GM23338 (cell line): Measurements from ENCODE around the gene SPI1. TPM values are rescaled to one million over a fixed set of nuclear protein-coding genes. Genes with fewer than 3 reads are reported as not detected.

Source experiments
- ATAC-seq: fragments of 200-7000 bp; cut with Tn5 transposase; 3 replicates; pipeline ENCODE4 v1.9.1; 2020
- DNase-seq: peaks from one replicate; pipeline ENCODE4 v3.0.0-alpha.2; 2015; ENCODE audit warnings: low spot score
- H2AFZ ChIP-seq: fragments of 200-600 bp; sonication (generic); 2 replicates; pipeline ENCODE4 v1.8.0; 2016; ENCODE audit warnings: antibody characterized with exemption, mild to moderate bottlenecking, moderate library complexity
- H3F3A ChIP-seq: fragments of 200-600 bp; sonication (generic); replicated peaks from 2 replicates; pipeline ENCODE4 v1.8.0; 2017; ENCODE audit warnings: antibody characterized with exemption, mixed run types, low read depth
- H3K27ac ChIP-seq: fragments of 200-600 bp; sonication (generic); 2 replicates; pipeline ENCODE4 v1.6.1; 2016; ENCODE audit warnings: low read depth
- H3K27me3 ChIP-seq: fragments of 200-600 bp; sonication (generic); 2 replicates; pipeline ENCODE4 v1.8.0; 2016; ENCODE audit warnings: mild to moderate bottlenecking, mixed run types, moderate library complexity; ENCODE audit not compliant: insufficient read depth
- H3K36me3 ChIP-seq: fragments of 200-600 bp; sonication (generic); 2 replicates; pipeline ENCODE4 v1.8.0; 2016; ENCODE audit warnings: mild to moderate bottlenecking; ENCODE audit not compliant: insufficient read depth
- H3K4me1 ChIP-seq: fragments of 200-600 bp; sonication (generic); 2 replicates; pipeline ENCODE4 v1.8.0; 2016; ENCODE audit warnings: mild to moderate bottlenecking, moderate library complexity; ENCODE audit not compliant: insufficient read depth
- H3K4me2 ChIP-seq: fragments of 200-600 bp; sonication (generic); 2 replicates; pipeline ENCODE4 v1.7.1; 2017; ENCODE audit warnings: mixed run types
- H3K4me3 ChIP-seq: fragments of 200-600 bp; sonication (generic); 2 replicates; pipeline ENCODE4 v1.6.1; 2016; ENCODE audit warnings: mixed run types
- H3K79me2 ChIP-seq: fragments of 200-600 bp; sonication (generic); replicated peaks from 2 replicates; pipeline ENCODE4 v1.8.0; 2017; ENCODE audit warnings: mild to moderate bottlenecking; ENCODE audit not compliant: insufficient read depth
- H3K9me2 ChIP-seq: fragments of 200-600 bp; sonication (generic); 2 replicates; pipeline ENCODE4 v1.8.0; 2017; ENCODE audit not compliant: insufficient read depth
- H4K20me1 ChIP-seq: fragments of 200-600 bp; sonication (generic); replicated peaks from 2 replicates; pipeline ENCODE4 v1.8.0; 2017; ENCODE audit warnings: mild to moderate bottlenecking; ENCODE audit not compliant: insufficient read depth
- H3K27ac Mint-ChIP-seq: 2 replicates; pipeline ENCODE4 v1.8.0; 2020; ENCODE audit warnings: inconsistent platforms, mild to moderate bottlenecking, moderate library complexity, mixed read lengths
- H3K27me3 Mint-ChIP-seq: 3 replicates; pipeline ENCODE4 v1.8.0; 2022; ENCODE audit warnings: low read depth, mild to moderate bottlenecking, moderate library complexity, mixed read lengths, inconsistent platforms; ENCODE audit not compliant: insufficient read depth, poor library complexity
- H3K36me3 Mint-ChIP-seq: 3 replicates; pipeline ENCODE4 v1.8.0; 2021; ENCODE audit warnings: low read depth, mild to moderate bottlenecking, inconsistent platforms, moderate library complexity, mixed read lengths
- H3K4me1 Mint-ChIP-seq: 3 replicates; pipeline ENCODE4 v1.8.0; 2020; ENCODE audit warnings: mild to moderate bottlenecking, inconsistent platforms, mixed read lengths
- H3K4me3 Mint-ChIP-seq: 3 replicates; pipeline ENCODE4 v1.8.0; 2021; ENCODE audit warnings: moderate library complexity, mild to moderate bottlenecking, inconsistent platforms, mixed read lengths
- H3K9me3 Mint-ChIP-seq: 3 replicates; pipeline ENCODE4 v1.8.0; 2020; ENCODE audit warnings: moderate library complexity, mild to moderate bottlenecking, inconsistent platforms, mixed read lengths
- EZH2 ChIP-seq: fragments of 200-600 bp; sonication (generic); IDR thresholded peaks from one replicate; pipeline ENCODE4 v1.8.0; 2017; ENCODE audit warnings: antibody characterized with exemption, mild to moderate bottlenecking, low read depth; ENCODE audit not compliant: unreplicated experiment
- NANOG ChIP-seq: IDR thresholded peaks from 2 replicates; pipeline ENCODE4 v1.6.1; 2016; ENCODE audit warnings: antibody characterized with exemption, borderline replicate concordance
- POLR2AphosphoS5 ChIP-seq: IDR thresholded peaks from 2 replicates; pipeline ENCODE4 v1.6.1; 2016; ENCODE audit warnings: antibody characterized with exemption, low read depth
- REST ChIP-seq: IDR thresholded peaks from one replicate; pipeline ENCODE4 v1.6.1; 2018; ENCODE audit warnings: antibody characterized with exemption; ENCODE audit not compliant: unreplicated experiment
- ZNF114 ChIP-seq: fragments of 250-450 bp; sonication (Bioruptor Pico); IDR thresholded peaks from 2 replicates; pipeline ENCODE4 v1.5.0; 2020; ENCODE audit warnings: mild to moderate bottlenecking, moderate library complexity
- ZNF462 ChIP-seq: fragments of 250-450 bp; sonication (Bioruptor Pico); IDR thresholded peaks from 2 replicates; pipeline ENCODE4 v1.5.0; 2020; ENCODE audit warnings: mild to moderate bottlenecking, moderate library complexity
- polyA plus RNA-seq: library from polyadenylated mRNA; unstranded; fragments of >200 nt; fragmentation: Nextera tagmentation; extraction: Ambion mirVana; gene quantifications from 2 replicates; pipeline ENCODE4 v1.2.1, GENCODE V29; 2016
- total RNA-seq: library from RNA; depleted of rRNA; stranded (reverse); fragments of >200 nt; shearing (Covaris generic); gene quantifications from 2 replicates; pipeline ENCODE4 v1.2.3, GENCODE V29; 2014
- TF ChIP-seq, protein P1 (sequence below), 2 experiments: fragments of 200-600 bp in 1 of 2; sonication (generic) in 1 of 2; conservative IDR thresholded peaks; 2 replicates each; pipeline versions ENCODE4 v1.5.1 to v1.6.1; 2016 to 2017; ENCODE audit warnings: antibody characterized with exemption in 2 of 2, low read depth in 2 of 2, mild to moderate bottlenecking in 2 of 2, moderate library complexity in 1 of 2
- TF ChIP-seq, protein P2 (sequence below): IDR thresholded peaks from 2 replicates; pipeline ENCODE4 v1.6.1; 2016; ENCODE audit warnings: antibody characterized with exemption

The SPI1 gene
- total and polyA plus RNA-seq, 2 experiments from 2014 or later, result 0.23 TPM; not detected in 1

DNA sequence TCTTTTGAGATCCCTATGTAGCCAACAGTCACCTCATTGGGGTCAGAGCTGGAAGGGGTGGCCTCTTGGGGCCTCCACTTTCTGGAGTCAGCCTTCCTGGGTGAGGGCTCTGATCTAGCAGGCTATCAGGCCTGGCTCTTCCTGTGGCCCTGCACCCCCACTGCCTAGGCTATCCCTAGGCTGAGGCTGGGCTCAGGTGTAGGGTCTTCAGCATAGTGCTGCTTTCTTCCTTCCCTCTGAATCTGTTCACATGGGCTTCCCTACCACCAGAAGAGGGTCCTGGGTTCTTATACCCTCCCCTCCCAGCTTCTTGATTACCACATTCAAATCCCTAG, 456 bp upstream of the SPI1 start (continued):
- TF ChIP-seq REST, result no peak
- no peak for TF ChIP-seq POLR2AphosphoS5

DNA sequence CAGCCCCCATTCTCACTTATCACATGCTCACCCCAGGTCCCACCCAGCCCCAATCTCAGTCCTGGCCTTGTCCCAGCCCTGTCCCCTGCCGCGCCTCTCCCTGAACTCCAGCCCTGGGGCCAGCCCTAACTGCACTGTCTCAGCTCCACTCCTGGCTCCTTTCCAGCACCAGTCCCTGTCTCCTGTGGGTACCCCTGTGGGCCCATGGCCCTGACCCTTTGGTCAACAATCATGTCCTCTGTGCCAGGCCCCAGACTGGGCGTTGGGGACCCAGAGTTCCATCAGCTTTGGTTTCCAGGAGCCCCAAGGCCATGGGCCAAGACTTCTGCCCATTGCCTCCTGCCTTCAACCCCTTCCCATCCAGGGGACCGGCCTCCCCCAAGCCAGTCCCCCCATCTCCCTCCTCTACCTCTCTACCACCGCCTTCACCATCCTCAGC, 757 bp downstream of the SPI1 start:
- 0 out of 2 replicates have a peak, but pooled peaks cover 2% of the 10 kb centered on the region for H3K9me2 ChIP-seq
- H4K20me1 ChIP-seq, result no peaks in the 10 kb centered on the region
- H2AFZ ChIP-seq, result no peak overlapping the region
- Mint-ChIP-seq H3K36me3 (no peaks in the 10 kb centered on the region), H3K9me3 (no peaks in the 10 kb centered on the region; the same call in 2 of the 3 replicates), H3K27ac (no peak overlapping the region), H3K4me1 (peaks cover 3% of the 10 kb centered on the region; the same call in 2 of the 3 replicates), H3K27me3 (peaks cover 2% of the 10 kb centered on the region), H3K4me3 (no peak overlapping the region)
- H3K4me1 ChIP-seq, result no peaks in the 10 kb centered on the region; the same call in 1 of the 2 replicates
- no peaks in the 10 kb centered on the region for H3F3A ChIP-seq
- no peaks in the 10 kb centered on the region for H3K36me3 ChIP-seq
- H3K4me2 ChIP-seq, result no peak overlapping the region
- DNase-seq, result no peak
- H3K27ac ChIP-seq, result no peak overlapping the region
- ATAC-seq, result no peak
- H3K4me3 ChIP-seq, result no peak overlapping the region
- no peaks in the 10 kb centered on the region for H3K79me2 ChIP-seq
- H3K27me3 ChIP-seq, result no peaks in the 10 kb centered on the region
- TF ChIP-seq, protein P1, sequence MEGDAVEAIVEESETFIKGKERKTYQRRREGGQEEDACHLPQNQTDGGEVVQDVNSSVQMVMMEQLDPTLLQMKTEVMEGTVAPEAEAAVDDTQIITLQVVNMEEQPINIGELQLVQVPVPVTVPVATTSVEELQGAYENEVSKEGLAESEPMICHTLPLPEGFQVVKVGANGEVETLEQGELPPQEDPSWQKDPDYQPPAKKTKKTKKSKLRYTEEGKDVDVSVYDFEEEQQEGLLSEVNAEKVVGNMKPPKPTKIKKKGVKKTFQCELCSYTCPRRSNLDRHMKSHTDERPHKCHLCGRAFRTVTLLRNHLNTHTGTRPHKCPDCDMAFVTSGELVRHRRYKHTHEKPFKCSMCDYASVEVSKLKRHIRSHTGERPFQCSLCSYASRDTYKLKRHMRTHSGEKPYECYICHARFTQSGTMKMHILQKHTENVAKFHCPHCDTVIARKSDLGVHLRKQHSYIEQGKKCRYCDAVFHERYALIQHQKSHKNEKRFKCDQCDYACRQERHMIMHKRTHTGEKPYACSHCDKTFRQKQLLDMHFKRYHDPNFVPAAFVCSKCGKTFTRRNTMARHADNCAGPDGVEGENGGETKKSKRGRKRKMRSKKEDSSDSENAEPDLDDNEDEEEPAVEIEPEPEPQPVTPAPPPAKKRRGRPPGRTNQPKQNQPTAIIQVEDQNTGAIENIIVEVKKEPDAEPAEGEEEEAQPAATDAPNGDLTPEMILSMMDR (conservative IDR thresholded peaks at IDR 0.05; ENCODE audit: low read depth in 2 of 2), result no peak
- no peak for TF ChIP-seq REST
- TF ChIP-seq ZNF114 (CRISPR knock-in tag), result no peak
- TF ChIP-seq NANOG, result no peak
- no peak for TF ChIP-seq POLR2AphosphoS5
- TF ChIP-seq, protein P2, sequence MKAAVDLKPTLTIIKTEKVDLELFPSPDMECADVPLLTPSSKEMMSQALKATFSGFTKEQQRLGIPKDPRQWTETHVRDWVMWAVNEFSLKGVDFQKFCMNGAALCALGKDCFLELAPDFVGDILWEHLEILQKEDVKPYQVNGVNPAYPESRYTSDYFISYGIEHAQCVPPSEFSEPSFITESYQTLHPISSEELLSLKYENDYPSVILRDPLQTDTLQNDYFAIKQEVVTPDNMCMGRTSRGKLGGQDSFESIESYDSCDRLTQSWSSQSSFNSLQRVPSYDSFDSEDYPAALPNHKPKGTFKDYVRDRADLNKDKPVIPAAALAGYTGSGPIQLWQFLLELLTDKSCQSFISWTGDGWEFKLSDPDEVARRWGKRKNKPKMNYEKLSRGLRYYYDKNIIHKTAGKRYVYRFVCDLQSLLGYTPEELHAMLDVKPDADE, result no peak
- TF ChIP-seq ZNF462 (CRISPR knock-in tag), result no peak
- no peak for TF ChIP-seq EZH2
